ENCODE data around the gene RNASE12. TPM values are rescaled to one million over a fixed set of nuclear protein-coding genes. Genes with fewer than 3 reads are reported as not detected.

Gene RNASE12
- total RNA-seq, 1 experiment from 2014 or later = not detected

GRCh38 chr14:20618271-20618749 is 27.1 kb upstream of the RNASE12 start:
- Histone ChIP-seq H3K4me1 (ENCODE audit: insufficient read depth, low read length) (no peaks in the 10 kb centered on the region), H3K79me1 (ENCODE audit: insufficient read depth, low read depth, low read length, poor library complexity, severe bottlenecking) (no peaks in the 10 kb centered on the region), H4K8ac (replicated peaks; ENCODE audit: insufficient read length, low read depth, low read length) (no peak overlapping the region), H4K5ac (ENCODE audit: insufficient read length, low read depth, low read length) (no peak overlapping the region), H3K4ac (ENCODE audit: low read depth, low read length) (no peak overlapping the region), H2BK120ac (ENCODE audit: low read depth, low read length, poor library complexity, severe bottlenecking) (no peak overlapping the region), H2BK5ac (ENCODE audit: insufficient read length, low read length) (no peak overlapping the region), H2BK20ac (ENCODE audit: low read depth, low read length, poor library complexity, severe bottlenecking) (no peak overlapping the region), H3K79me2 (ENCODE audit: insufficient read depth, low read length) (no peaks in the 10 kb centered on the region), H3K18ac (ENCODE audit: insufficient read length, low read depth, low read length) (no peak overlapping the region), H3K14ac (ENCODE audit: insufficient read depth, low read length) (no peak overlapping the region), H3K4me2 (ENCODE audit: insufficient read depth, insufficient read length, low read length) (no peak overlapping the region), H3T11ph (ENCODE audit: low read length) (no peak overlapping the region), H2AK5ac (ENCODE audit: insufficient read length, low read length) (no peak overlapping the region), H3K23me2 (ENCODE audit: insufficient read length, low read depth, low read length, poor library complexity, severe bottlenecking) (peaks cover 7% of the 10 kb centered on the region), H2BK15ac (ENCODE audit: low read depth, low read length) (no peak overlapping the region), H2AFZ (ENCODE audit: low read length) (no peak overlapping the region), H4K20me1 (ENCODE audit: control insufficient read depth, insufficient read depth, insufficient read length) (no peaks in the 10 kb centered on the region), H3K9ac (ENCODE audit: extremely low read depth, insufficient read length, low read length) (no peak overlapping the region), H3K9me3 (ENCODE audit: control insufficient read depth, low read depth, low read length) (no peaks in the 10 kb centered on the region), H3K23ac (ENCODE audit: insufficient read length, low read depth, low read length) (no peak overlapping the region), H3K27me3 (ENCODE audit: insufficient read depth, low read length) (no peaks in the 10 kb centered on the region; the same call in 1 of the 2 replicates), H3K27ac (ENCODE audit: insufficient read length, low read depth, low read length) (no peak overlapping the region), H3K56ac (ENCODE audit: insufficient read length, low read depth, low read length) (no peak overlapping the region), H2BK12ac (ENCODE audit: insufficient read length, low read depth, low read length) (no peak overlapping the region), H4K91ac (ENCODE audit: insufficient read length, low read depth, low read length) (no peak overlapping the region)
- peaks cover 8% of the 10 kb centered on the region for H3K27me3 Mint-ChIP-seq (ENCODE audit: low read depth)
- peaks cover 20% of the 10 kb centered on the region in 2 experiments for H3K4me1 Mint-ChIP-seq
- no peak for DNase-seq
- no peak for TF ChIP-seq CTCF (conservative IDR thresholded peaks at IDR 0.05)
- no CpG with 5 or more reads among the region's 4 CpGs for WGBS (ENCODE audit: extremely low coverage, insufficient read length, low lambda C conversion rate)
- no peak overlapping the region for H3K27ac Mint-ChIP-seq
- H3K36me3 Mint-ChIP-seq (ENCODE audit: insufficient read depth in 1 of 3, low read depth in 3 of 3) = no peaks in the 10 kb centered on the region; a peak in 2 of 7 replicates
- no peaks in the 10 kb centered on the region; a peak in 1 of 5 replicates for H3K9me3 Mint-ChIP-seq
- no peak overlapping the region for H3K4me3 Mint-ChIP-seq

All from H9 (cell line).